Right cardiac atrium (tissue), 5 donors: ENCODE data around the gene PARL. TPM values are rescaled to one million over a fixed set of nuclear protein-coding genes. Genes with fewer than 3 reads are reported as not detected.
"Not testable (repeated sequence)": the region's sequence is repeated elsewhere in the genome, so short reads cannot be mapped to it uniquely, and the experiment has no call there.

Experiments
- ATAC-seq, 2 donors: fragments of 200-7000 bp; cut with Tn5 transposase; one replicate each; pipeline versions ENCODE4 v1.8.0 to v1.9.1; 2020; ENCODE audit warnings: moderate library complexity in 2 of 2, mild to moderate bottlenecking in 1 of 2
- DNase-seq, 3 donors: peaks; one replicate each; pipeline ENCODE4 v3.0.0-alpha.2; 2020
- H3K27ac ChIP-seq: one replicate; pipeline ENCODE4 v1.5.1; 2013; ENCODE audit warnings: mild to moderate bottlenecking, low read length, control low read depth, moderate library complexity
- H3K27me3 ChIP-seq: one replicate; pipeline ENCODE4 v1.6.1; 2013; ENCODE audit not compliant: control insufficient read depth, insufficient read depth
- H3K4me1 ChIP-seq: one replicate; pipeline ENCODE4 v1.6.1; 2013; ENCODE audit warnings: low read length; ENCODE audit not compliant: control insufficient read depth, insufficient read depth
- H3K4me3 ChIP-seq: one replicate; pipeline ENCODE4 v1.5.1; 2013; ENCODE audit warnings: low read length, control low read depth
- H3K9me3 ChIP-seq: one replicate; pipeline ENCODE4 v1.6.1; 2013; ENCODE audit warnings: low read length; ENCODE audit not compliant: control insufficient read depth
- WGBS: extraction: QIAGEN DNeasy Blood & Tissue Kit; methylation state at CpG from one replicate; pipeline ENCODE4 v1.1.7; 2013; 5-methylcytosine and 5-hydroxymethylcytosine counted together
- intact Hi-C, 4 donors: fragments of 100-400 bp; cut with DNase I; formaldehyde crosslinking; loops; one replicate each; pipeline versions ENCODE4 v1.11.0 to v1.14.0; 2022 to 2023
- microRNA-seq, 2 donors: library from miRNA; unstranded; fragments of <30 nt; microRNA quantifications; one replicate each; pipeline ENCODE4 v1.2.0, GENCODE V29; 2020 to 2021
- polyA plus RNA-seq: library from polyadenylated mRNA; stranded (reverse); fragments of 200-250 nt; gene quantifications from one replicate; pipeline ENCODE4 v1.2.3, GENCODE V29; 2013
- total RNA-seq, 4 donors: library from RNA; stranded (reverse); fragmentation: NEBNext Ultra II Directional; extraction: Animal tissue kit (Norgen Biotek cat#: 25700); gene quantifications; one replicate each; pipeline ENCODE4 v1.2.1, GENCODE V29; 2021
- donor health status: healthy with polysubstance abuse.
- donor health status: DM: no; HTN: yes; CAD: no.
- donor health status: DM: no; HTN: no; CAD: no.
- donor health status: DM: no; HTN: yes; CAD: no; lungs with severe emphysema.
- donor health status: DM: yes; HTN: yes; CAD: no.

The PARL gene
- total and polyA plus RNA-seq, 5 donors: 53.6 to 82.2 (median 62.2) TPM

DNA sequence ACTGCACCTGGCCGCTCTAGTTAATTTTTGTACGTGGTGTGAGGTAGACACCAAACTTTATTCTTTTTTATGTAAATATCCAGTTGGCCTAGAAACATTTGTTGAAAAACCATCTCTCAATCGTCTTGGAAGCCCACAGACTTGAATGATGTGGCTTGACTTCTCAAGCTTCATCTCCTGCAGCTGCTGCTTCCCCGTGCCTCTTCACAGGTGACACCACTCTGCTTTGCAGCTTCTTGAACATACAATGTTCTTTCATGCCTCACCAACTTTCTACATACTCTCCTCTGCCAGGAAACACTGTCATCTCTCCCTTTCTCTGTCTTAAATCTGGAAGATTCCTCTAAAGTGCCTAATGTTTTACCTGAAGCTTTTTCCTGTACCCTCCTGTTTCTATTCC lies 94.9 kb downstream of the PARL start:
- Histone ChIP-seq H3K4me1 (no peaks in the 10 kb centered on the region), H3K4me3 (no peak overlapping the region), H3K9me3 (no peaks in the 10 kb centered on the region), H3K27me3 (no peaks in the 10 kb centered on the region), H3K27ac (no peak overlapping the region)
- WGBS: 95% methylated on average over 4 of the region's 4 CpGs
- ATAC-seq (no peak), DNase-seq (no peak)
- intact Hi-C loops: no loop called here

DNA sequence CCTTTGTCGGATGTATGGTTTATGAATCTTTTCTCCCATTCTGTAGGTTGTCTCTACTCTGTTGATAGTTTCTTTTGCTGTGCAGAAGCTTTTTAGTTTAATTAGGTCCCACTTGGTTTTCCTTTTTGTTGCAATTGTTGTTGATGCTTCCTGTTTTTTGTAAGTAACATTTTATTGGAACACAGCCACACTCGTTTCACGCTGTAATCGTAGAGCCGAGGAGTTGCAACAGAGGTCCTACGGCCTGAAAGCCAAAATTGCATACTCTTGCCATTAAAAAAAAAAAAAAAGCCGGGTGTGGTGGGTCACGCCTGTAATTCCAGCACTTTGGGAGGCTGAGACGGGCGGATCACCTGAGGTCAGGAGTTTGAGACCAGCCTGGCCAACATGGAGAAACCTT lies 100.2 kb downstream of the PARL start:
- 82% methylated on average over 10 of the region's 10 CpGs for WGBS
- ATAC-seq, intact Hi-C loops: not testable (repeated sequence)

DNA sequence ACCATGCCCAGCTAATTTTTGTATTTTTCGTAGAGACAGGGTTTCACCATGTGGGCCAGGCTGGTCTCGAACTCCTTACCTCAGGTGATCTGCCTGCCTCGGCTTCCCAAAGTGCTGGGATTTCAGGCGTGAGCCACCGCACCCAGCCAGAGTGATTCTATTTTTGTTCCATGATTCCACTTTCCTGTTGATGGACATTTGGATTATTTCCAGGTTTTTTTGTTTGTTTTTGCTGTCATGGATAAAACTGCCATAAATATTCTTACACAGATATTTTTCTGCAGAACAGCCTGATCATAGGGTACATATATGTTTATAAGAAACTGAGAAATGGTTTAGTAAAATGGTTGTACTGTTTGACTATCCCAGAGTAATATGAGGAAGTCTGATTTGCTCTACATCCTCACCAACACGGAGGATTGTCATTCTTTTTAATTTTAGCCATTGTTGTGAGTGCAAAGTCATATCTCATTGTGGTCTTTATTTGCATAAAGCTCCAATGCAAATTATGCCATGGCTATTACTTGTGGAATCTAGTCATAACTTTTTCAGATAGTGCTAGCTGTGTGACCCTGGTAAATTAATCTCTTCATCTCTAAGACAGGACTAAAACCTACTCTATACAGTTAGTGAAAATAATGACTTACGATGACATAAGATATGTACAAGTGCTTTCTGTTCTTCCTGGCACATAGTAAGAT lies 102.0 kb downstream of the PARL start:
- intact Hi-C loops: no loop called here
- H3K27me3 ChIP-seq: no peaks in the 10 kb centered on the region
- 61% methylated on average over 7 of the region's 7 CpGs for WGBS
- ATAC-seq (no peak), DNase-seq (no peak)
- no peaks in the 10 kb centered on the region for H3K9me3 ChIP-seq
- no peaks in the 10 kb centered on the region for H3K4me1 ChIP-seq
- H3K4me3 ChIP-seq: no peak overlapping the region
- no peak overlapping the region for H3K27ac ChIP-seq

More for the DNA sequence above, 100.2 kb downstream of the PARL start:
- not testable (repeated sequence) for H3K27ac ChIP-seq, H3K9me3 ChIP-seq, H3K27me3 ChIP-seq, DNase-seq, H3K4me3 ChIP-seq, H3K4me1 ChIP-seq

DNA sequence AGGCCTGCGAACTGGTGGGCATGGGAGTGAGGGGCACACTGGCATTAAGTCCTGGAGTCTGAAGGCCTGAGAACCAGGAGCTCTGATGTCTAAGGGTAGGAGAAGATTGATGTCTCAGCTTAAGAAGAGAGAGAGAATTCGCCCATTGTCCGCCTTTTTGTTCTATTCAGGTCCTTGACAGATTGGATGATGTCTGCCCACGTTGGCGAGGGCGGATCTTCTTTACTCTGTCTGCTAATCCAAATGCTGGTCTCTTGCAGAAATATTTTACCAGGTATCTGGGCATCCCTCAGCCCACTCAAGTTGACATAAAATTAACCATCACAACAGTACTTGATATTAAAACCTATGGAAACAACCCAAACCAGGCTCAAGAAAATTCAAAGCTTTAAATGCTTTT lies 103.4 kb downstream of the PARL start:
- H3K27me3 ChIP-seq: no peaks in the 10 kb centered on the region
- no peak for DNase-seq
- H3K27ac ChIP-seq: no peak overlapping the region
- intact Hi-C loops: no loop called here
- H3K4me3 ChIP-seq: no peak overlapping the region
- WGBS: 94% methylated on average over 6 of the region's 6 CpGs
- no peaks in the 10 kb centered on the region for H3K4me1 ChIP-seq
- ATAC-seq: no peak
- H3K9me3 ChIP-seq: no peaks in the 10 kb centered on the region

- intact Hi-C loops: no loop called here
- no peaks in the 10 kb centered on the region for H3K4me1 ChIP-seq
- no peaks in the 10 kb centered on the region for H3K9me3 ChIP-seq
- DNase-seq: peak in 1 of 3 donors; percentile 65
- H3K27ac ChIP-seq: no peak overlapping the region
- no peak overlapping the region for H3K4me3 ChIP-seq
- no peaks in the 10 kb centered on the region for H3K27me3 ChIP-seq
- 82% methylated on average over 14 of the region's 14 CpGs for WGBS
- ATAC-seq: no peak
These were observed 104.7 kb downstream of the PARL start for GRCh38 chr3:183779896-183780465.

Small RNA genes within 50 kb of the gene (microRNA-seq; reads per million reads assigned to microRNA genes)
- gene MIR4448: 0 reads per million in 2 donors

Other genes with a start within 250 kb of the PARL start
- 100 to 1,000 TPM; 105 to 179 (median 160) TPM for gene KLHL24, start 249.3 kb downstream of the PARL start, total RNA-seq
- gene KLHL24, start 249.3 kb downstream of the PARL start, polyA plus RNA-seq: 44.4 TPM
- 10 to 100 TPM; 11.6 to 12.0 (median 11.7) TPM for gene YEATS2, start 187.1 kb downstream of the PARL start, total RNA-seq
- gene YEATS2, start 187.1 kb downstream of the PARL start, polyA plus RNA-seq: 6.0 TPM
- 1 to 10 TPM; 1.0 to 2.5 (median 1.9) TPM for gene MAP6D1, start 59.3 kb downstream of the PARL start, total RNA-seq
- gene MAP6D1, start 59.3 kb downstream of the PARL start, polyA plus RNA-seq: 1.2 TPM
- 10 to 100 TPM; 43.5 to 60.7 (median 52.7) TPM for gene ABCC5, start 133.0 kb upstream of the PARL start, total RNA-seq
- gene ABCC5, start 133.0 kb upstream of the PARL start, polyA plus RNA-seq: 28.9 TPM
- not detected for gene HTR3D, start 146.9 kb upstream of the PARL start, total RNA-seq
- not detected for gene HTR3D, start 146.9 kb upstream of the PARL start, polyA plus RNA-seq
- gene HTR3C, start 168.2 kb upstream of the PARL start, total RNA-seq: not detected
- gene HTR3C, start 168.2 kb upstream of the PARL start, polyA plus RNA-seq: not detected
- gene HTR3E, start 212.2 kb upstream of the PARL start, total RNA-seq: not detected
- not detected for gene HTR3E, start 212.2 kb upstream of the PARL start, polyA plus RNA-seq